Measurements from ENCODE around the gene ZNF3. TPM values are rescaled to one million over a fixed set of nuclear protein-coding genes. Genes with fewer than 3 reads are reported as not detected.

ZNF3 gene
- total RNA-seq, 4 donors from 2014 or later, result 37.4 to 42.7 (median 41.0) TPM

DNA sequence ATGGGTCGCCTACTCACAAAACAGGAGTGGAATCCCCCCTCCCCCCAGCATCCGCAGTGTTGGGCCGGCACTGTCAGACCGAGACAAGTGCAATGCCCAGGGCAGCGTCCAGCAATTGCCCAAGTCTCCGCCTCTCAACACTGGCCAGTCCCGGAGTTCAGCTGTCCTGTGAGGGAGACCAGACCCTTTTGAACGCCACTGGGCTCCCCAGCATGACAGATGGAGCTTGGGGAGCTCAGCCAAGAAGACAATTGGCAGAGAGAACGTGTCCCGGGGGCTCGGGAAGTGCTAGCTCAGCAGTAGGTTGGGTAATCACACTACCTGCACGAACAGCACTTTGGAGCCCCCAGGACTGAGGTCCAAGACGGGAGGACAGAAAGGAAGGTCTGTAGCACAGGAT is 12.0 kb upstream of the ZNF3 start:
- Histone ChIP-seq H3K36me3 (peaks cover 0 to 53% (median 23%) of the 10 kb centered on the region in 4 donors), H3K9me3 (no peaks in the 10 kb centered on the region), H3K27ac (peak overlapping the region in 1 of 4 donors; percentile 11), H3K27me3 (no peaks in the 10 kb centered on the region), H3K4me3 (no peak overlapping the region), H3K4me1 (peaks cover 4 to 12% (median 10%) of the 10 kb centered on the region in 4 donors)
- intact Hi-C loops (cut with DNase I; ENCODE audit: low total_unique reads) (no loop called here), in situ Hi-C loops (cut with MboI; ENCODE audit: low pct_ligation_motif_present in 1 of 4, low pct_unique_long_range_greater_than_20kb in 1 of 4, low sequenced_read_pairs in 3 of 4) (no loop called here)
- no peak for TF ChIP-seq CTCF (IDR thresholded peaks at IDR 0.05)
- TF ChIP-seq EP300 (IDR thresholded peaks at IDR 0.05; ENCODE audit: low read depth), result no peak
- TF ChIP-seq POLR2AphosphoS5 (IDR thresholded peaks at IDR 0.05), result no peak
- TF ChIP-seq POLR2A (IDR thresholded peaks at IDR 0.05), result no peak
- 63 to 70% methylated on average over 4 to 13 of the region's 13 CpGs for WGBS, 2 donors (ENCODE audit: low coverage in 1 of 2)
- DNase-seq, result no peak

- 71% methylated on average over 8 of the region's 8 CpGs; no CpG with 5 or more reads in 1 of the 2 donors for WGBS, 2 donors (ENCODE audit: low coverage in 1 of 2)
- no peak for TF ChIP-seq POLR2AphosphoS5 (IDR thresholded peaks at IDR 0.05)
- TF ChIP-seq POLR2A (IDR thresholded peaks at IDR 0.05), result no peak
- TF ChIP-seq CTCF (IDR thresholded peaks at IDR 0.05), result no peak
- TF ChIP-seq EP300 (IDR thresholded peaks at IDR 0.05; ENCODE audit: low read depth), result no peak
- in situ Hi-C loops (cut with MboI; ENCODE audit: low pct_ligation_motif_present in 1 of 4, low pct_unique_long_range_greater_than_20kb in 1 of 4, low sequenced_read_pairs in 3 of 4), result no loop called here
- Histone ChIP-seq H3K27me3 (no peaks in the 10 kb centered on the region), H3K9me3 (no peaks in the 10 kb centered on the region), H3K36me3 (peaks cover 0 to 49% (median 21%) of the 10 kb centered on the region in 4 donors), H3K4me1 (peaks cover 8 to 16% (median 14%) of the 10 kb centered on the region in 4 donors), H3K4me3 (no peak overlapping the region), H3K27ac (no peak overlapping the region)
- intact Hi-C loops (cut with DNase I; ENCODE audit: low total_unique reads), result no loop called here
- DNase-seq, result no peak
These were observed 11.5 kb upstream of the ZNF3 start for GRCh38 chr7:100093054-100093453.

DNA sequence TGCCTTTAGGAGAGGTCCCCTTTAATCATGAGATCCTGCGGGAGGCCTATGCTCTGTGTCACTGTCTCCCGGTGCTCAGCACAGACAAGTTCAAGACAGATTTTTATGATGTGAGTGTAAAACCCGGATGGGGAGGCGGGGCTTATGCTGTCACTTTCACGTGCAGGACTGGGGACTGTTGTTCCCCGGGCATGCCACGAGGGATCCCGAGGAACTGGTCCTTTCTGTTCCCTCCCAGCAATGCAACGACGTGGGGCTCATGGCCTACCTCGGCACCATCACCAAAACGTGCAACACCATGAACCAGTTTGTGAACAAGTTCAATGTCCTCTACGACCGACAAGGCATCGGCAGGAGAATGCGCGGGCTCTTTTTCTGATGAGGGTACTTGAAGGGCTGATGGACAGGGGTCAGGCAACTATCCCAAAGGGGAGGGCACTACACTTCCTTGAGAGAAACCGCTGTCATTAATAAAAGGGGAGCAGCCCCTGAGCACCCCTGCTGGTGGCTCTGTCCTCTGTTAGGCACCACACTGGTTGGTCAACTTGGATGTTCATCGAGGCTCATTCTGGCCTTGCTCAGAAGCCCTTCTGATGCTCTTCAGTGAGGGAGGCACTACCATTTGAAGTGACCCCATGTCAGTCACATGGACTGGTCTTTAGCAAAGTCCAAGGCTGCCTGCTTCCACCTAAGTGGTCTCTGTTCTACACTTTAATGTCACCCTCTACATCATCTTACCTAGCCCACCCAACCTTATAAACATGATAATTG is 10.1 kb upstream of the ZNF3 start:
- Histone ChIP-seq H3K36me3 (peaks cover 0 to 34% (median 15%) of the 10 kb centered on the region in 4 donors), H3K9me3 (no peaks in the 10 kb centered on the region), H3K4me3 (no peak overlapping the region), H3K27me3 (no peaks in the 10 kb centered on the region), H3K27ac (no peak overlapping the region), H3K4me1 (peaks cover 13 to 21% (median 19%) of the 10 kb centered on the region in 4 donors)
- in situ Hi-C loops (cut with MboI; ENCODE audit: low pct_ligation_motif_present in 1 of 4, low pct_unique_long_range_greater_than_20kb in 1 of 4, low sequenced_read_pairs in 3 of 4), result no loop called here
- 59 to 80% methylated on average over 2 to 19 of the region's 19 CpGs for WGBS, 2 donors (ENCODE audit: low coverage in 1 of 2)
- no peak for DNase-seq
- intact Hi-C loops (cut with DNase I; ENCODE audit: low total_unique reads), result no loop called here
- TF ChIP-seq CTCF (IDR thresholded peaks at IDR 0.05), result no peak
- TF ChIP-seq POLR2AphosphoS5 (IDR thresholded peaks at IDR 0.05), result no peak
- no peak for TF ChIP-seq POLR2A (IDR thresholded peaks at IDR 0.05)
- TF ChIP-seq EP300 (IDR thresholded peaks at IDR 0.05; ENCODE audit: low read depth), result no peak

- WGBS, 2 donors (ENCODE audit: low coverage in 1 of 2), result 86 to 89% methylated on average over 4 to 14 of the region's 14 CpGs
- no peak for DNase-seq
- in situ Hi-C loops (cut with MboI; ENCODE audit: low pct_ligation_motif_present in 1 of 4, low pct_unique_long_range_greater_than_20kb in 1 of 4, low sequenced_read_pairs in 3 of 4), result no loop called here
- no peak overlapping the region for H3K27ac ChIP-seq
- no peaks in the 10 kb centered on the region for H3K27me3 ChIP-seq
- H3K4me1 ChIP-seq, result peaks cover 13 to 21% (median 19%) of the 10 kb centered on the region in 4 donors
- peaks cover 0 to 26% (median 11%) of the 10 kb centered on the region in 4 donors for H3K36me3 ChIP-seq
- TF ChIP-seq POLR2AphosphoS5 (IDR thresholded peaks at IDR 0.05) (no peak), CTCF (IDR thresholded peaks at IDR 0.05) (no peak), POLR2A (IDR thresholded peaks at IDR 0.05) (no peak), EP300 (IDR thresholded peaks at IDR 0.05; ENCODE audit: low read depth) (no peak)
- intact Hi-C loops (cut with DNase I; ENCODE audit: low total_unique reads), result no loop called here
- no peaks in the 10 kb centered on the region for H3K9me3 ChIP-seq
- H3K4me3 ChIP-seq, result no peak overlapping the region
These were observed 9.2 kb upstream of the ZNF3 start for GRCh38 chr7:100090527-100091410.

Measured in transverse colon (tissue), 4 donors.